Mammary epithelial cell (primary cell): Measurements from ENCODE around the gene ZNF684.

Experiments
- CTCF ChIP-seq, 2 donors: IDR thresholded peaks in 1 of 2; conservative IDR thresholded peaks in 1 of 2; 2 replicates each; pipeline ENCODE4 v1.5.1; 2011 to 2012; ENCODE audit warnings: inconsistent platforms in 2 of 2, low read length in 2 of 2, mild to moderate bottlenecking in 2 of 2, control low read depth in 1 of 2, low read depth in 1 of 2; ENCODE audit not compliant: insufficient read depth in 1 of 2; ENCODE audit errors: extremely low read depth in 1 of 2
- EZH2 ChIP-seq: IDR thresholded peaks from 2 replicates; pipeline ENCODE4 v1.6.1; 2012; ENCODE audit warnings: low read length, inconsistent platforms, borderline replicate concordance

DNA sequence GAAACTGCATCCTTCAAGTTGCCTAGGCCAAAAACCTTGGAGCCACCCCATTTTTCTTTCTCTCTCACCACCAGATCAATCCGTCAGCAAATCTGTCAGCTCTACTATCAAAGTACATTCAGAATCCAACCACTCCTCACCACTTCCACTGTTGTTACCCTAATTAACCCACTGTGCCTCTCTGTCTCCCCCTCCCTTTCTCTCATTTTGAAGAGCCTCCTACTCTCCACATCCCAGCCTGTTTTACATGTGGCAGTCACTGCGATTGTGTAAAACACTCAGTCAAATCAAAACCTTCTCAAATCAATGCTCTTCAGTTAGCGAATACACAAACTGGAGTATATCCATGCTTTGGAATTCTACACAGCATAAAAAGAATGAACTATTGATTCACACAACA, 33.1 kb downstream of the ZNF684 start:
- TF ChIP-seq CTCF (conservative IDR thresholded peaks at IDR 0.05 in 1 of 2, IDR thresholded peaks at IDR 0.05 in 1 of 2; ENCODE audit: extremely low read depth in 1 of 2, insufficient read depth in 1 of 2, low read depth in 1 of 2, low read length in 2 of 2) (no peak), EZH2 (no peak)
